ENCODE results near the gene LDLRAP1.
"Not testable (repeated sequence)": the region's sequence is repeated elsewhere in the genome, so short reads cannot be mapped to it uniquely, and the experiment has no call there.

DNA sequence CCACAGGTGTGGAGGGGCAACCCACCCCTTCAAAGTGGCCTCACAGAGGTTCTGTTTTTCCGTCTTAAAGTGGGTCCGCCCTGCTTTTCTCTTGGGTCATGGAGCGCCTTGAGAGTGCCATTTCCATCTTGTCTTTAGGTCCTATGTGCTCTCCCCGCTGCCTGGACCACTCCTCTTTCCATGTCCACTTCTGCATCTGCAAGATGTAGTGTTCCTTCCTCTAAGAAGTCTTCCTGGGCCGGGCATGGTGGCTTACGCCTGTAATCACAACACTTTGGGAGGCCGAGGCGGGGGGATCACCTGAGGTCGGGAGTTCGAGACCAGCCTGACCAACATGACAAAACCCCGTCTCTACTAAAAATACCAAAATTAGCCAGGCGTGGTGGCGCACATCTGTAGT lies 45.4 kb downstream of the LDLRAP1 start:
- TF ChIP-seq, protein P1, sequence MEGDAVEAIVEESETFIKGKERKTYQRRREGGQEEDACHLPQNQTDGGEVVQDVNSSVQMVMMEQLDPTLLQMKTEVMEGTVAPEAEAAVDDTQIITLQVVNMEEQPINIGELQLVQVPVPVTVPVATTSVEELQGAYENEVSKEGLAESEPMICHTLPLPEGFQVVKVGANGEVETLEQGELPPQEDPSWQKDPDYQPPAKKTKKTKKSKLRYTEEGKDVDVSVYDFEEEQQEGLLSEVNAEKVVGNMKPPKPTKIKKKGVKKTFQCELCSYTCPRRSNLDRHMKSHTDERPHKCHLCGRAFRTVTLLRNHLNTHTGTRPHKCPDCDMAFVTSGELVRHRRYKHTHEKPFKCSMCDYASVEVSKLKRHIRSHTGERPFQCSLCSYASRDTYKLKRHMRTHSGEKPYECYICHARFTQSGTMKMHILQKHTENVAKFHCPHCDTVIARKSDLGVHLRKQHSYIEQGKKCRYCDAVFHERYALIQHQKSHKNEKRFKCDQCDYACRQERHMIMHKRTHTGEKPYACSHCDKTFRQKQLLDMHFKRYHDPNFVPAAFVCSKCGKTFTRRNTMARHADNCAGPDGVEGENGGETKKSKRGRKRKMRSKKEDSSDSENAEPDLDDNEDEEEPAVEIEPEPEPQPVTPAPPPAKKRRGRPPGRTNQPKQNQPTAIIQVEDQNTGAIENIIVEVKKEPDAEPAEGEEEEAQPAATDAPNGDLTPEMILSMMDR (IDR thresholded peaks at IDR 0.05) = not testable (repeated sequence)
- not testable (repeated sequence) for TF ChIP-seq EZH2phosphoT487 (IDR thresholded peaks at IDR 0.05)
